DMS 273 (cell line): ENCODE measurements around the gene RRAS2.
"Not testable (repeated sequence)": the region's sequence is repeated elsewhere in the genome, so short reads cannot be mapped to it uniquely, and the experiment has no call there.

Source experiments
- DNase-seq: peaks from one replicate; lab custom pipeline; 2025; ENCODE audit not compliant: unreplicated experiment; lab: John Stamatoyannopoulos, UW

Gene RRAS2

GRCh38 chr11:14308897-14309387, 50.0 kb downstream of the RRAS2 start:
- no peak for DNase-seq

GRCh38 chr11:14308114-14308896, 50.7 kb downstream of the RRAS2 start:
- DNase-seq: peak; percentile 60

DNA sequence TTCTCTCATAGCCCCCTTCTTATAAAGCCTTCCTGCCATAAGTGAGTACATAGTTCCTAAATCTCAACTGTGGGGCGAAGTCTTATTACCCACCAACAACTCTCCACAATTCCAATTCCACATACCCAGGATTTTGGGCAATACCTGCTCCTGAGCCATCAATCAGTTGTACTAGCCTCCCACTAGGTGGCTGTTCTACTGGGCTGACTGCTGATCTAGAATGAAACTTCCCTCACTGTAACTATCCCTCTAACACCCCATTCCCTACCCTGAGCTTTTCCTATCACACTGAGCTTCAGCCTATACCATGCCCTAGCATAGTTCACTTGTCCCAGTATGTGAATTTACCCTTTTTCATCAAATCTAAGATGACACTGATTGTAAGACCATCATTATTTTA, 52.5 kb downstream of the RRAS2 start:
- no peak for DNase-seq

DNA sequence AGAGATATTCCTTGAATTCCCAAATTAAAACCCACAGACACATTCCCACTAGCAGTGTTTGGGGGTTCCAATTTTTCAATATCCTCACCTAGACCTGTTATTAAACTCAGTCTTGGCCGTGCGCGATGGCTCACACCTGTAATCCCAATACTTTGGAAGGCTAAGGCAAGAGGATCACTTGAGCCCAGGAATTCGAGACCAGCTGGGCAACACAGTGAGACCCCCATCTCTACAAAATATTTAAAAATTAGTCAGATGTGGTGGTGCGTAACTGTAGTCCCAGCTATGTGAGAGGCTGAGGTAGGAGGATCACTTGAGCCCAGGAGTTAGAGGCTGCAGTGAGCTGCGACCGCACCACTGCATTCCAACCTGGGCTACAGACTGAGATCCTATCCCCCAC, 53.3 kb downstream of the RRAS2 start:
- DNase-seq: no peak

DNA sequence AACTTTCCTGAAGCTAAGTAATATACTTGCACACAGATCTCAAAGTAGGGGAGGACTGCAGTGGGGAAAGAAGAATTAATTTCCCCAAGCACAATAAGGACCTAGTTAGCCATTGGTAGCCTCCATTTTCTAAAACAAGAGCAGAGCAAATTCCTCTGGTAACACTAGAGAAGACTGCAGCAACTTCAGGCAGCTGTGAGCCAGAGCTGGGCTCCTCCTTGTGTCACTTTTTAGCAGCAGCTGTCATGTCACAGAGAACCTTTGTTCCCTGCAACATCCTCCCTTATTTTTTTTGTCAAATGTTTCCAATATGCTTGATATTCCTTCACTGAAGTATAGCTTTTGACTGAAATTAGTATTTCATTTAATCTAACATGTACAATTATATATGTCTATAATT, 54.4 kb downstream of the RRAS2 start:
- no peak for DNase-seq

DNA sequence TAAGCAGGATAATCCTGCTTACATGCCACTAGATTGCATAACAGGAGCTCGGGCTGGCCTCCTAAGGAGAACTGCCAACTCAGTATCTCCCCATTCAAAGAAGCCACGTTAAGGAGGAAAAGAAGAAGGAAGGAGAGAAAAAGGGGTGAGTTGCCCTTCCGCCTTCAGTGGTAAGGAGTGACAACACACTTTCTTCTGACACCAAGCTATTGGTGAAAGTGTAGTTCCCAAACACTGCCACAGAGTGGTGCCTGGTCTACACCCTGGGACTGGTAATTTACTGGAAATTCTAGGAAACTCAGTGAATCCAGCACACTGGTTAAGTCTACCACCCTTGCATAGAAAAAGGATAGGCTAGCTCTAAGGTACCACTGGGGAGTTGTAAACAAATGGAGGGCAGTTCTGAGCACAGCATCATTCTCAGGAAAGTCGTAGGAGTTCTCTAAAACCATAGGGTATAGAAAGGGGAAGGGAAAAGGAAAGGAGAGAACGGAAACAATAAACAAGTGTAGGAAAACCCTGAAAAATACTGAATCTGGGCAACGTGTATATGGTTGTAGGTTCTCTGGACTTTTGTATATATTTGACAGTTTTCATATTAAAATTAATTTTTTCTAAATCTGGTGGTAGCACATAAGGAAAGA, 58.2 kb downstream of the RRAS2 start:
- peak; percentile 68 for DNase-seq

GRCh38 chr11:14299921-14300320, 59.1 kb downstream of the RRAS2 start:
- DNase-seq: no peak

DNA sequence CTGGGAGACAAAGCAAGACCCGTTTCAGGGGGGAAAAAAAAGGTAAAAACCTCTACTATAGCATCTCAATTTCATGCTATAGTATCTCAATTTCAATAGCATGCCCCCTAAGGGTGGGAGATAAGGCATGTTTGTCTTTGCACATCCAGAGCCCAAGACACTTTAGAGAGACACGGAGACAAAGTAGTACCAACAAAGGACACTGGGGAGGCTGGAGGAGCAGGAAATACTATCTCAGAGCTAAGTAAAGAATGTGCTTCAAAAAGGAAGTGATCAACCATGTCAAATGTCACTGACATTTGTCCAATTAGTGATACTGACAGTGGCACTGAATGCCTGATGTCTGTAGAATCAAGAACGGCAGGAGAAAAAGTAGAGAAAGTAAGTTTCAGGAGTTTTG, 68.6 kb downstream of the RRAS2 start:
- DNase-seq: no peak

DNA sequence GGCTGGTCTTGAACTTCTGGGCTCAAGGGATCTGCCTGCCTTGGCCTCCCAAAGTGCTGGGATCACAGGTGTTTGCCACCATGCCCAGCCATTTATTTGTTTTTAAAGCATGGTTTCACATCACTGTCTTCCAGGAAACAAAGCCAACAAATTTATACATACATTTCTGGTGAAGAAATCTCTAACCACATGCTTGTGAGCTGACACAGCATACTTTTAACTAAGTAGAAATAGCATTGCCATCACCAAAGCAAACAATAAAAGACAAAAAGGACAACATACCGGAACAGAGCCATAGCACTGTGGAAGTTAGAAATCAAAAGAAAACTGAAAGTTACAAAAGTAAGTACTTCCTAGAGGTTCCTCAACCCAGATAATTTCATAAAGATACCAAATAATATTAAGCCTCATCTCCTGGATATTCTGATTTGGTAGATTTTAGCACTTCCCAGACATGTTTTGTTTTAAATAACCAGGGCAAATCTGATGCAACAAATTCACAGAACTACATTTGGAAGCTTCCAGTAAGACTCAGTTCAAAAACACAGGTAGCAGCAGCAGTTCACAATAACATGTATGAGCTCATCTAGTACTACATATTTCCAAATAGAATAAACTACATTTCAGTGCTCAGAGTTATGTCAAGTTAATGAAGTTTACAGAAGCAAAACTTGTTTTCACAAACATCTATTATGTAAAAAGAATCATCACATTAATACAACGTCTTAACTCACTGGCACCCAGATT, 70.6 kb downstream of the RRAS2 start:
- no peak for DNase-seq

- DNase-seq: not testable (repeated sequence)
Observed at GRCh38 chr11:14278869-14279268, 80.1 kb downstream of the RRAS2 start.

- DNase-seq: no peak
Observed at GRCh38 chr11:14275076-14275475, 83.9 kb downstream of the RRAS2 start.

- DNase-seq: no peak
Observed at GRCh38 chr11:14273895-14274294, 85.1 kb downstream of the RRAS2 start.

- DNase-seq: no peak
Observed at GRCh38 chr11:14270690-14271542, 88.1 kb downstream of the RRAS2 start.

DNA sequence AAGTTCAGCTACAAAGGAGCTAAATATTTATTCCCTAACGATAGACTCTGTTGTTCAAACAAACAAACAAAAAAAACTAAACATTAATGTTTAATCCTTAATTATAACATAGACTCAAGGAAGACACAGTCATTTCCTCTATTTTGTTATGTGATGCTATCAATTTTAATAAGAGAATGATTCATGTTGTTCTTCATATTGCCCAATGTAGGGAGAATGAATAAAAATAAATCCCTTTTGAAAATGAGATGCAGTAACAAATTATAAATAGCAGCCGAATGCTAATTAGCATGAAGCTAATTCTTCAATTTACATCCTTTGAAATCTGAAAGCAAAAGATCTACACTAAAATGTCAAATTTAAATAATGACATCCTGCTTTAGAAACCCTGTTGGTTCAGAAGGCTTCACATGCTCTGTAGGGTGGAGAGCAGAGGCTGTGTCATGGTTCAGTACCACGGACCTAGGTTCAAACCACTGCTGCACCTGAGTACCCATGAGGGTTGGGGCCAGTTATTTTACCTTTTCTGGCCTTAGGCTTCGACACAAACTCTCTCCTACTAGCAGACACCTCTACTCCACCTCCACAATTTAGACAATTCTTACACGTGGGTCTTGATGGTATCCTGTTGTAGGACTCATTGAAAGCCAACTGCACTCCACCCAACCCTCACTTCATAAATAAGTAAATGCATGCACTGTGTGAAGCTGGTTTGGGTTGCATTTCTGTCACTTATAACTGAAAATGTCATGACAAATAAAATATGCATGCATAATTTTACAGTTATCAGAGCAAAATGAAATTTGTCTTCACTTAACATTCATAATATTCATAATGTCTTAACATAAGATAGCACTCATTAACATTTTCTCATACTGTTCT, 89.0 kb downstream of the RRAS2 start:
- no peak for DNase-seq

DNA sequence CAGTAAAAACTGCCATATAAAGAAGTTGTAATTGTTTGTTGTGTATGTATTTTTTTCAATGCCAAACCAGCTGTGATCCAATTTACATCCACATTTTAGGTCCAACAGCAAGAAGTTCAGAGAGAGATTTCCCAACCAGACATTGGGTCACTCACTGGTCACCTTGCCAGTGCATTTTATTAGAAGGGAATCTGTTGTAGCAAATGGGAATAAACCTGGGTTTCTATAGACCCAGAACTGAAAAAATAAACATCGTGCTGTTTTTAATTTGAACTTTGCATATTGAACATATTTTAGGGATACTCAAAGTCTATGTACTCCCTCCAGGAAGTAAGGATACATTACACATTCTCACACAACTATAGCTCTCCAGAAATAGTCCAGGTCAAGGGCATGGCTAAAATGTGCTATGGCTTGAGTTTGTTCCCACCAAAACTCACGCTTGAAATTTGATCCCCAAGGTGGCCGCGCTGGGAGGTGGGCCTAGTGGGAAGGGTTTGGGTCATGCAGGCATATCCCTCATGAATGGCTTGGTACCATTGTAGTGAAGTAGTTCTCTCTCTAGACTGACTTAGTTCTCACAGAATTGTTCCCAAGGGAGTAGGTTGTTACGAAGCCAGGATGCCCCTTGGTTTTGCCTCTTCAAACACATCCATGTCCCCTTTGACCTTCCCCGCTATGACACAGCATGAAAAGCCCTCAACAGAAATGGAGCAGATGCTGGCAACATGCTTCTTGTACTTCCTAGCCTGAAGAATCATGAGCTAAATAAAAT, 90.9 kb downstream of the RRAS2 start:
- DNase-seq: no peak

- DNase-seq: no peak
Observed at GRCh38 chr11:14266622-14267021, 92.4 kb downstream of the RRAS2 start.

- DNase-seq: no peak
Observed at GRCh38 chr11:14264966-14265365, 94.0 kb downstream of the RRAS2 start.

DNA sequence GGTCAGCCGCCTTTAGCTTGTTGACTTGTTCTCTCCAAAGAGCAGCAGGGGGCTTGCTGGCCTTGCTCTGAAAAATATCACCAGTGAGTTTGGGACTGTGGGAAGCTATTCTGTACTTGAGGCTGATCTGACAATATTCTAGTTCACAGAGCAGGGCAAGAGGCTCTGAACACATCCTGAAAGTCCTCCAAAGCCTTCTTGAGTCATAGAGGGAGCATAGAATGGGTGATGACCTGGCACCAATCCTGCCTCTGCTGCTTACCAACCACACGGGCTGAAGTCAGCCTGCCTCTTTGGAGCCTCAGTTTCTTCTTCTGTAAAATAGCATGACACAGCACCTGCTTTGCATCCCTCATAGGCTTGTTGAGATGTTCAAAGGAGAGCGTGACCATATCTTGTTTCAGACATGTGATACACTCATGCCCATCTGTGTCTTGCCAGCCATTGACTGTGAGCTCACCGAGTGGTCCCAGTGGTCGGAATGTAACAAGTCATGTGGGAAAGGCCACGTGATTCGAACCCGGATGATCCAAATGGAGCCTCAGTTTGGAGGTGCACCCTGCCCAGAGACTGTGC, 96.6 kb downstream of the RRAS2 start:
- DNase-seq: no peak

DNA sequence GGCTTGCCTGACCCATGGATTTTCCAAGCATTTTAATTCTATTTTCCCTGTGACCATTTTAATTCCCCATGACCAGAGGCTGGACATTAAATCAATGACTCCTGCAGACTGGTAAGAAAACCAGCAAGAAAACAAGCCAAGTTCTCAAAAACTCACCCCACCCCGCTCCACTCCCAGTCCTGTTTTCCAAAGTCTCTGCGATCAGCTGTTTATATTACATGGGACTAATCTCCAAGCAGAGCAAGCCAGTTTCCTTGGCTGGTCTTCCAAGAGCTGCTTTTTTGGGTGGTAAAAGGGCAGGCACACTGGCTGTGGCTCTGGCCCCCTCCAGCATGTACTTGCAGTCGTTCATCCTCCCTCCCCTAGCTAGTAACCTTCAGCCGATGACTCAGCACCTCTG, 97.9 kb downstream of the RRAS2 start:
- DNase-seq: no peak
